Right forelimb (tissue), 1 donor: ENCODE data around the gene MT1H.
"Not testable (repeated sequence)": the region's sequence is repeated elsewhere in the genome, so short reads cannot be mapped to it uniquely, and the experiment has no call there.

Experiments used
- DNase-seq: peaks from one replicate; pipeline ENCODE4 v3.0.0-alpha.2; 2018

Gene MT1H

DNA sequence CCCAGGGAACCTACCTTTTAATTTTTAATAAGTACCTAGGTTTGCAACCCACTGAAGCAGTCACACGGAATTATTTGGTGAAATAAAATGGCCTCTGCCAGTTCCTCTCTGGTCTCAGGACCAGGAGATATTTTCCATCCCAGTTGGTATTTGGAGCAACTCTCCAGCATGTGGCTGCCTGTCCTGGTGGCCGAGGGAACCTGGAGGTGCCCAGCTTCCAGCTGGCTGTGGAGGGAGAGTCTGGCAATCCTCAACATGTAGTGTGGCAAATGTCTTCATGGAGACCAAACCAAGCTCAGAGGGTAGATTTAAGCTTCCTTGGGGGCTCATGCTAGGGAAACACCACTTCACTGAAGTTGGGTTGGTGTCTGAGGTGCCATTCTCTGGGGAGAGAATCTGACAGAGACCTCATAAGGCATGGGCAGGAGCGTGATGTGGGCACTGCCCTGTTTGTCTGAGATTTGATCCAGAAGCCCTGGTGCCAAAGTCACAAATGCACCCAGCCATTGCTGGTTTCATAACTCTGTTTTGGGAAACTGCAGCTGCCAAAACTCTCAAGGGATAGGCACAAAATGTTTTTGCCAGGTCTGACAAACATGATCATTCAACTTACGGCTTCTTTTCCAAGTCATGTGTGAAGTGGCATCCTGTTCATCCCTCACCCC, 15.4 kb downstream of the MT1H start:
- no peak for DNase-seq

DNA sequence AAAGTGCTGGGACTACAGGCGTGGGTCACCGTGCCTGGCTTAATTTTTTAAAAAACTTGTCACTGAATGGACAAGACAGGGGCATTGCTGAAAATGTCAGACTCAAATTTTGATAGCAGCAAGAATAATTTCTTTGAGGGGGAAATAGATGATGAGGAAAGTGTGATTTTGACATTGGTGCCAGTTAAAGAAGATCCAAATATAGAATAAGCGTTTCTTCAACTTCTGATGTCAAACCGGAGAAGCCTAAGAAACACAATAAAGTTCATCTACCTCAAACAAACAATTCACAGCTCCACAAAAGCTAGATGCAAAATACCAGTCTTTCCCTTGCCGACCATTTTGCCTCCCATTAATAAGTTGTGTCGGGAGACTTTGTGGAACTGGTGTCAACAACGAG, 17.1 kb downstream of the MT1H start:
- no peak for DNase-seq

DNA sequence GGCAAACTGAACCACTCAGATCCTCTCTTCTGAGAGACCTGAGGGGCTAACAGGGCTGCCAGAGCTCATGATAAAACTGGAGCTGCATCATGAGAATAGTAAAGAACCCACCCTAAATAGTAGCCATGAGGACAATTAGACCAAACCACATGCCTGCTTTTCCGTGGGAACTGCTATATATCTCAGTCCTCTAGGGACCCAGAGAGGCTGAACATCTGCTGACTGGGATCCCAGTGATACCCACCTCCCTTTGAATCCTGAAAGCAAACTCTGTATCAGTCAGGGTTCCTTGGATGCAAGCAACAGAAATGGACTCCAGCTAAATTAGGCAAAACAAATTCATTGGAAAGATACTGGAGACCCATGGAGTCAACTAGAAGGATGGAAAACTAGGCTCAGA, 19.1 kb downstream of the MT1H start:
- DNase-seq, result no peak

DNA sequence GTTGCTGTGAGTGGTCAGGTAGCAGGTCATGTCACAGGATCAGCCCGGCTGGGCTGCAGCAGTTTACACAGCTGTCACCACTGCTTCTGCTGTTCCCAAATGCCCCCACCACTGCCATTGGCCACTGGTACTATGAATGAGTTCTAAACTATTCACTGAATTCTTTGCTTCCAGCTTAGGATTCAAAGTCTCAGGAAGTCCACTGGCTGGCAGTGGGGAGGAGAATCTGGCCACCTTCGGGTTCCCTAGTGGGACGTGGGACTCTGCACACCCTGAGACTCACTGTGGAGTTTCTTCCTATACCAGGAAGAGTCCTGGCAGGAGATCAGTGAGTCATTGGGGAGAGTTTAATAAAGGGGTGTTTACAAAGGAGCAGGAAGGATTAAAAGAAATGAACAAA, 19.6 kb downstream of the MT1H start:
- DNase-seq, result no peak

DNA sequence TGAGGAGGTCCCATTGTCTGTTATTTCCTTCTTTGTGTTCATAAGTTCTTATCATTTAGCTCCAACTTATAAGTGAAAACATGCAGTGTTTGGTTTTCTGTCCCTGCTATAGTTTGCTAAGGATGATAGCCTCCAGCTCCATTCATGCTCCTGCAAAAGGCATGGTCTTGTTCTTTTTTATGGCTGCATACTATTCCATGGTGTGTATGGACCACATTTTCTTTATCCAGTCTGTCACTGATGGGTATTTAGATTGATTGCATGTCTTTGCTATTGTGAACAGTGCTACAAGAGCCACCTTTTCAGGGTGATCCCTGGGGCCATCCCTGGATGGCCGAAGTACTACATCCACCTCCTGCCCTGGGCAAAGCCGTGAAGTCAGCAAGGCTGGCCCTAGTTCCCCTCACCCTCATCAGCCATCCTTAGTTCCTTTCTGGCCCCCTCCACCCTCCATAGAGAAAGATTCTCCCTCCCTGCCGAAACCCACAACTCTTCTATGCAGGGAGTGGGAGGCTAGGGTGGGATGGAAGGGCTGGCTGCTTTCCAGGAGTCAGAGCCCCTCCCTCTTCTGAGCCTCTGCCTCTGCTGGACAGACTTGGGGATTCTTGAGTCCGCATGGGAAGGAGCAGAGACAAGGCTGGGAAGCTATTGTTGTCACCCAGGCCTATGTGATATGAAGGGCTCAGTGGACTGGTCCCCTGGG, 21.0 kb downstream of the MT1H start:
- no peak for DNase-seq

DNA sequence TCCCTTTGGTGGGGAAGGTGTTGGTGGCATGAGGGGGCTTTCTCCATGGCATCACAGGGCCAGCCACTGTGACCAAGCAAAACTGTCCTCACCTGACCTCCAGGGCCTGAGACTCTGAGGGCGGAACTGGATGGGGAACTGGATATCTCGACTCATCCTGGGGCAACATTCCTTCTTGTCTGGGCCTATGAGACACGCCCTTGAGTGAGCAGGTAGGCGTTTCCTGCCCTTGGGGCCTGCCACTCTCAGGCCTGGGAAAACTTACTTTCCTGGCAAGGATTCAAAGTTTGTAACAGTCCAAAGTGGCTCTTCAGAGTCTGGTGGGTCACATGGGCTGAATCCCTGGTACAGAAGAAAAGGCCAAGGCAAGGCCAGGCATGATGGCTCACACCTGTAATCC, 22.3 kb downstream of the MT1H start:
- DNase-seq, result no peak

DNA sequence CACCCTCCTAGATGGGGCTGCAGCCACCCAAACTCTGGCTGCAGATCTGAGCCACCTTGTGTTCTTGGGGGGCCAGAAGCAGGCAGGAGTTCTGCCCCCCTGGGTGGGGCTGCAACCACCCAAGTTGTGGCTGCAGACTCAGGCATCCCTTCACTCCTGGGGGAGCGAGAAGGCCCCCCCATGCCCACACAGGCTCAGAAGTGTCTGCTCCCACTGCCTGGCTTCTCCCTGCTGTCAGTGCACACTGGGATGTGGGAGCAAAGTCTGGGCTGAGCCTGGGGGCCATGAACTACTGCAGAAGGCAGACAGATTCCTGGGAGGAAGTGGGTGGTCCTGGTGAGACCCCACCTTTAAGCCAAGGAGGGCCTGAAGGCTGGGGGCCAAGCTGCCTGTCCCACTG, 25.6 kb downstream of the MT1H start:
- no peak for DNase-seq

DNA sequence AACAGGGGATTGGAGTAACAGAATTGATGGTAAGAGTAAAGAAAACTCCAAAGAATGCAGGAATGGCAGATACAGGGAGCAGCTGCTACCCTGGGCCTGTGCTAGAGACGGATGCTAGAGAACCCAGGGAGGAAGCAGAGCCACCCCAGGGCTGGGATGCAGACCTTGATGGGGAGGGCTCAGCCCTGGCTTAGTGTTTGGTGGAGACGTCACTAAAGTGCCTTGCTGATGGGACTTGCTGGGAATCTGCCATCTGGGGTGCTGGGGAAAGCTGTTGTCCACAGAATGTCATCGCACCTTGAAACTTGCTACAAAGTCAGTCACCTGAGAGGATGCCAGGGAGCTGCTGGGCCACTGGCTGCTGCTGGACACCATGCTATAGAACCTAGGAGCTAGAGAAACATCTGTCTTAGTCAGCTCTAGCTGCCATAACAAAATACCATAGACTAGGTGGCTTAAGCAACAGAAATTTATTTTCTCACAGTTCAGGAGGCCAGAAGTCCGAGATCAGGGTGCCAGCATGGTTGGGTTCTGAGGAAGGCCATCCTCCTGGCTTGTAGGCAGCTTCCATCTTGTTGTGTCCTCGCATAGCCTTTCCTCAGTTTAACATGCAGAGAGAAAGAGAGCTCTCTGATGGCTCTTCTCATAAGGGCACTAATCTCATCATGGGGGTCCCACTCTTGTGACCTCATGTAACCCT, 28.0 kb downstream of the MT1H start:
- DNase-seq, result no peak

DNA sequence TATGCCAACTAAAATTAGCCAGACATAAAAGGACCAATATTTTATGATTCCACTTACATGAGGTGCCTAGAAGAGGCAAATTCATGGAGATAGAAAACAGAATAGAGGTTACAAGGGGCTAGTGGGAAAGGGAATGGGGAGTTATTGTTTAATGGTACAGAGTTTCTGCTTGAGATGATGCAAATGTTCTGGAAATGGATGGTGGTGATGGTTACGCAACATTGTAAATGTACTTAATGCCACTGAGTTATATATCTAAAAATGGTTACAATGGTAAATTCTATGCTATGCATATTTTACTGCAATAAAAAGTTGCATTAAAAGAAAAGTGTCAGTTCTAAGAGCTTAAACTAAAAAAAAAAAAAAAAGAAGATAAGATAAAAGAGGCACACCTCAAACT, 30.6 kb downstream of the MT1H start:
- DNase-seq, result no peak

DNA sequence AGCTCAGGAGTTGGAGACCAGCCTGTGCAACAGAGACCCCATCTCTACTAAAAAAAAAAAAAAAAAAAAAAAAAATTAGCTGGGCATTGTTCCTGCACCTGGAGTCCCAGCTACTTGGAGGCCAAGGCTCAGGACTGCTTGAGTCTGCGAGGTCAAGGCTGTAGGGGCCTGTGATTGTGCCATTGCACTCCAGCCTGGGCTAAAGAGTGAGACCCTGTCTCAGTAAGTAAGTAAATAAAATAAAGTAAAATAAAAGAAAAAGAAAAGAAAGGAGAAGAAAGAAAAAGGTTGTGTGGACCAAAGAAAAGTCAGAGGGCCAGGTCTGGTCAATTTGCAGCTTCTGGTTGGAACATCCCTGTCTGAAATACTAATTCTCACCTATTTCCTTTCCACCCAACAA, 31.0 kb downstream of the MT1H start:
- no peak for DNase-seq

DNA sequence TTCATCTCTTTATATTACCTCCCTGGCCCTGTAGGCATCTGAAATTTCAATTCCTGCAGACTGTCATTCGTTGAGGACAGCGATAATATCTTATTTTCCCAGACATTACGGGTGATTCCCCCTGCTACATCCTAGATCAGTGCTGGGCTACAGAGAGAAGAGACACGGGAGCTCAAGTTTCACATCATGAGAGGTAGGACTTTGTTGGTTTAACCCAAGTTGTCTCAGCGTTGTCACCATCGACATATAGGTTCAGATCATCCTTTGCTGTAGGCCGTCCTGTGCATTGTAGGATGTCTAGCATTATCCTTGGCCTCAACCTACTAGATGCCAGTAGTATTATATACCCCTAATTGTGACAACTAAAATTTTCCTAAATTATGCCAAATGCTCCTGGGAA, 31.9 kb downstream of the MT1H start:
- no peak for DNase-seq

DNA sequence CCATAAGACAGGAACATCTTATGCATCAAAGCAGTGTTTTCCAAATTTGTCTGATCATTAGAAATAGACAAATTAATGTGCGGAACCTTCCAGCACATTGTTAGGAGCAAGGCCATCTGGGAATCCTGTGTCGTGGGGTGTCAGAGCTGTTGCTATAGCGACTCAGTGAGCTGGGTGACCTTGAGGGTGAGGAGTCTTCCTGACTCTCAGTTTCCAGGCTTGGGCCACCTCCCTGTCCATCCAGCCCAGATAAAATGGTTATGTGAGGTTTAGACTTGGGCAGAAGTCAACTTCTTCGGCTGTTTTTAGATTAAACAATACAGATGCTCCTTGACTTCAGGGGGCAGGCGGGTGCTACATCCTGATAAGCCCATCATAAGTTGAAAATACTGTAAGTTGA, 33.2 kb downstream of the MT1H start:
- DNase-seq, result no peak

DNA sequence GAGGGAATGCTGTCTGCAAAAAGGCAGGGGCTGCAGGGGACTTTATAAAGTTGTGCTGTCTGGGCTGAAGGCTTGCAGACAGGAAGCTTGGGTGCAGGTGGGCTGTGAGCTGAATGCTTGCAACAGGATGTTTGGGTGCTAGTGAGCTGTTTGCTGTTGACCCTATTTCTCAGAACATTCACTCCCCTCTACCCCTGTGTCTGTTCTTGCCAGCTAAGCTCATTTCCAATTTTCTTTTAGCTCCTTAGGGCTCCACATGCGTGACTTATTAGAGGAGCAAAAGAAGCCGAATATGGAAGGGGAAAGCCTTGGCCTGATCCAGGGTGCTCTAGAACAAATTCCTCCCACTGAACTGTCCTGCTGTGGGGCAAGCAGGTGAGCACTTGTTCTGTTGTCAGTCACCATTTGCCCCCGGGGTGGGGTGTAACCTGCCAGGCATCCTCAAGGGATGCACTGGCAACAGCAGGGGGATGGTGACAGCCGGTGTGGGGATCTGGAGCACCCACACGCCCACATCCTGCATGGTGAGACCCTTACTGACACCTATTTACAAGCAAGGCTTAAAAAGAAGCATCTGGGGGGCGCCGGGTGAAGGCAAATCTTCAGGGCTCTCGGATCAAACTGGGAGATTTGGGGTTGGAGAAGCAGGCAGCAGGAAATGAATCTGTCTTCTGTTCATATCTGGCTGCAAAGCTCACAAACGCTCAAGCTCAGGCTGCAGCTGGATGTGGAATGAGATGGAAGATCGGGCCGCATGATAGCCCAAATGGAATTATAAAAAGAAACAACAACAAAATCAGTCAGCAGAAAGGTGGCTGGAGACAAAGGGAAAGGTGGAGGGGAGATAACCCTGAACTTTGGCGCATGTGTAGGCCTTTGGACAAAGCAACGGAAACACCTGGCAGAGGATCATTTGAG, 39.2 kb downstream of the MT1H start:
- DNase-seq, result no peak

DNA sequence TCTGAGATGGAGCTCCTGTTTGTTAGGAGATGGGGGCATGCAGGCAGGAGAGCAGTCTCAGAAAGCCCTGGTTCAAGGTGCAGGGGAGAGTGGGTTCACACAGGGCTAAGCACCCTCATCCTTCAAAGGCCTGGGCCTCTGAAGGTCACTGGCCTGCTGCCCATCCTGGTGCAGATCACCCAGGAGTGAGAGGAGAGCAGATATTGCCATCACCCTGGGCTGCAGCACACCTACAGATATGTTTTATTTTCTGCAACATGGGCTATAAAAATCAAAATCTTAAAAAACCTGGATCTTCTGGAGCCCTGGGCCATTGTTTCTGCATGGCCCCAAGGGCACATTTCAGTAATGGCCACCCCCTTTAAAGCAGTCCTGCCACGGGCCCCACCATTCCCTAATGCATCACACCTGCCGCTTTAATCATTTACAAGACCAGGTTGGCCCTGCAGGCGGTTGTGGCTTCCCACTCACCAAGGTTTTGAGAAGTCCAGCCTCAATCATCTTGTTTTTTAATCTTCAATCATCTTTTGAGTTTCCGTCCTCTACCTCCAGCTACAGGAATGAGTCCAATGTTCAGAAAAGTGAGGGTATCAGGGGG, 39.9 kb downstream of the MT1H start:
- no peak for DNase-seq

DNA sequence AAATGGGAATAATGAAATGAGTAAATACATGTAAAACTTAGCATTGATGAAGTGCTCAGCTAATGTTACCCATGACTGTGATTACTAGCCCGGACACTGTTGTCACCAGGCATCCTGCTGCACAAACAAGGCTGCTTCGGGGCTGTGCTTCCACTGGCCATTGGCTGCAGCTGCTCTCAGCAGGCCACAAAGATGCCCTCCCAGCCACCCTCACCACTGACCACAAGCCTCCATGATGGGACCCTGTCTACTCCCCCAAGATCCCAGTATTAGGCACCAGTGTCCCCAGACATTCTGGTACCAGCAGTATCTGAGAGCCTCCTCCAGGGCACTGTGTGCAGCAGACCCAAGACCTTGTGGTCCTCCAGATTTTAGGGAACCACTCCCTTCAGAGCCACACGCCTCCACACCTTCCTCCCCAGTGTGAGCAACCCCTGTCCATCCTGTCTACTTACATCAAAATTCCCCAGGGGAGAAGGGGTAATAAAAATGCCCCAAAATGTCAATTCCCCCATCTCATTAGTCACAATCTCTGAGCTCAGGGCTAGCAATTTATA, 40.6 kb downstream of the MT1H start:
- no peak for DNase-seq

DNA sequence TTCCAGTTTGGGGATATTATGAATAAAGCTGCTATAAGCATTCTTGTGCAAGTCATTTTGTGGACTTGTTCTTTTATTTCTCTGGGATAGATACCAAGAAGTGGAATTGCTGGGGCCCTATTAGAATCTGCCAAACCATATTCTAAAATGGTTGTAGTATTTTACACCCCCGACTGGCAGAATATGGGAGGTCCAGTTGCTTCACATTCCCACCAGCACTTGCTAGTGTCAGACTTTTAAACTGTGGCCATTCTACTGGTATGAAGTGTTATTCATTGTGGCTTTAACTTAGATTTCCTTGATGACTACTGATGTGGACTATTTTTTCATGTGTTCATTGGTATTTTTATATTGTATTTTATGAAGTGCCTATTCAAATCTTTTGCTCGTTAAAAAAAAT, 42.2 kb downstream of the MT1H start:
- no peak for DNase-seq

DNA sequence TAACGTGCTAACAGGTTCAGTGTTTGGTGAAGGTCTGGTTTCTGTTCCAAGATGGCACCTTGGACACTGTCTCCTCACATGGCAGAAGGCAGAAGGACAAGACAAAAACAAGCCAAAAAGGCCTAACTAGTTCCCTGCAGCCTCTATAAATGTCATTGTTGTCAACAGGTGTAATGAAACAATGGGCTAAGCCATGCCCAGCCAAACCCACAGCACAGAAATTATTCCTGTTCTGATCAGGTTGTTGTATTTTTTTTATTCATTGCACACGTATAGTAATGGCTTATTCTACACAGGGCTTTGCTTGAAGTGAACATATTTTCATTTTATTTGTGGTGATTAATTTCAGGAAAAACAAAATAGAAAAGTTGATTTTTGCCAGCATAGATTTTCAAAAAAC, 44.2 kb downstream of the MT1H start:
- DNase-seq, result no peak

DNA sequence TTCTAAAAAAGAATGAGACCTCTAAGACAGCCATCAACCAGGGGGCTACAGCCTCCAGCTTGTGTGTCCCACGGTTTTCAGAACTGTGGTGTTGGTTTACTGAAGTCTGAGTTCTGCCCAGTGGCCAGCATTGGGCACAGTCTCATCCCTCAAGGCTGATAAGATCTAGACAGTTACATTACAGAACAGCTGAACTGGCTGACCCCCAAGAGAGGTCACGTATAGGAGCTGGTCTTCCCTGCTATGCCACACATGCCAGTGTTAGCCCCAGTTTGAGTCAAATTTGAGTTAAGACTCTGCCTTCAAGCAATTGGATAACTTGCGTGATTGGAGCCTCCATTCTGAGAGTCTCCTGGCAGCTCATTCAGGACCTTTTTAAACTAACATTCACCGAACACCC, 45.5 kb downstream of the MT1H start:
- no peak for DNase-seq

DNA sequence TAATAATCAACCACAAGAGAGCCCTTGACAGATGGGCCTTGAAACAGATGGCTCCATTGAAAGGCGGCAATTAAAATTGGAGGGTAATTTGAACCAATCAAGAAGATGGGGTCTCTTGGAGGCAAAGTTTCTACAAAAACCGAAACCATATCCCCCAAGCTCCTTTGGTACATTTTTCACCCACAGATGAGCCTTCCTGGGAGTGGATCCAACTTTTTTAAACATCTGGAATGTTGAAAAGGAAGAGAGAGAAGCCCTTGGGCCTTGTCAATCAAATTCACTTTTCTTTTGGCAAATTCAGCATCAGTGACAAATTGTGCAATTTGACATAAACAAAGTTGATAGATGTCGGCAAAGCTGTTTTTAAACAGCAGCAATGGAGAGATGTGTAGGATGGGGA, 47.1 kb downstream of the MT1H start:
- no peak for DNase-seq

DNA sequence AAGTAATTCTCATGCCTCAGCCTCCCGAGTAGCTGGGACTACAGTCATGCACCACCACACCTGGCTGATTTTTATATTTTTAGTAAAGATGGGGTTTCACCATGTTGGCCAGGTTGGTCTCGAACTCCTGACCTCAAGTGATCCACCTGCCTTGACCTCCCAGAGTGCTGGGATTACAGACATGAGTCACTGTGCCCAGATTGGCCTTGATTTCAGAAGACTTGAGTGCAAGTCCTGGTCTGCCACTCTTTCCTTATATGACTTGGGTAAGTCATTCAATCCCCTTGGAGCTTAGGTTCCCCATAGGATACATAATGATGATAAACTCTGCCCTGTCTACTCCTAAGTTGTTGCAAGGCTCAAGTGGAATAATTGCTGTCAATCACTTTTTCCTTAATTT, 47.9 kb downstream of the MT1H start:
- DNase-seq, result not testable (repeated sequence)
